Activated CD4-positive, alpha-beta T cell treated with anti-CD3 and anti-CD28 coated beads for 36 hours (primary cell): ENCODE results near the gene SP7. TPM values are rescaled to one million over a fixed set of nuclear protein-coding genes. Genes with fewer than 3 reads are reported as not detected.
"Not testable (repeated sequence)": the region's sequence is repeated elsewhere in the genome, so short reads cannot be mapped to it uniquely, and the experiment has no call there.

ENCODE experiments used
- ATAC-seq: fragments of 200-7000 bp; cut with Tn5 transposase; one replicate; pipeline ENCODE4 v1.10.0; 2021; ENCODE audit warnings: mild to moderate bottlenecking, moderate library complexity
- CTCF ChIA-PET: fragments of 350-600 bp; sonication (Branson Sonifier 250); formaldehyde crosslinking; loops from one replicate; lab custom pipeline; 2021; ENCODE audit warnings: antibody characterized with exemption; lab: Charles Lee
- POLR2A ChIA-PET: fragments of 350-600 bp; sonication (Branson Sonifier 250); formaldehyde crosslinking; loops from one replicate; lab custom pipeline; 2021; ENCODE audit warnings: antibody characterized with exemption, inconsistent platforms; lab: Charles Lee
- DNase-seq: peaks from one replicate; pipeline ENCODE4 v3.0.0-alpha.2; 2020
- H3K27ac Mint-ChIP-seq: one replicate; pipeline ENCODE4 v1.8.0; 2021; ENCODE audit warnings: mixed read lengths
- H3K27me3 Mint-ChIP-seq: one replicate; pipeline ENCODE4 v1.8.0; 2021; ENCODE audit warnings: mixed read lengths
- H3K36me3 Mint-ChIP-seq: one replicate; pipeline ENCODE4 v1.8.0; 2021; ENCODE audit warnings: low read depth, mixed read lengths
- H3K4me1 Mint-ChIP-seq: one replicate; pipeline ENCODE4 v1.8.0; 2021; ENCODE audit warnings: mixed read lengths
- H3K4me3 Mint-ChIP-seq: one replicate; pipeline ENCODE4 v1.8.0; 2021; ENCODE audit warnings: mild to moderate bottlenecking, moderate library complexity, mixed read lengths
- H3K9me3 Mint-ChIP-seq: one replicate; pipeline ENCODE4 v1.8.0; 2021; ENCODE audit warnings: low read depth, mixed read lengths
- intact Hi-C, 2 experiments: fragments of 100-400 bp; cut with DNase I in 1 of 2; cut with micrococcal nuclease in 1 of 2; formaldehyde crosslinking; loops; one replicate each; pipeline versions ENCODE4 v1.14.2 to v1.15.1; 2022 to 2024; cut with DNase I, micrococcal nuclease
- total RNA-seq, 2 experiments: library from RNA; stranded (reverse); gene quantifications; one replicate each; pipeline ENCODE4 v1.2.3, GENCODE V29; 2021

SP7 gene
- total RNA-seq, 2 experiments from 2014 or later, result not detected

DNA sequence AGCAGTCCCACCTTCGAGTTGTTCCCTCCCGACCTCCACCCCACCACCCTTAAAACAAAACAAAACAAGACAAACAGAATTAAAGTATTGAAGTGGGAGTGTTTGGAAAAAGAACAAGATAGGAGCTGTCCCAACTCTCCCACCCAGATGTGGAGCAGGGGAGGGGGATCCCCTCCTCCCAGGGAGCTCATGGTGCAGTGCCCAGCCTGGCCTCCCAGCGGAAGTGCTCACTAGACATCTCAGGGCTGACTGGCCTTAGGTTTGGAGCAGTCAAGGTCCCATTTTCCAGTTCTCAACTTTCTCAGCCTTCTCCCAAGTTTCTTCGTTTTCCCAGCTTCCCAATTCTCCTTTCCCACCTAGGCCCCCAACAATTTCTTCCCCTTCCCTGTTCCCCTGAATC lies 2.9 kb downstream of the SP7 start:
- no peaks in the 10 kb centered on the region for H3K9me3 Mint-ChIP-seq
- intact Hi-C loops, result no loop called here
- ChIA-PET CTCF (interaction anchor here (1.4 to 2.0 kb wide), 3 partner anchors 12 to 48 kb away, joined by 3 to 8 read pairs (median 5); no protein-coding TSS in a partner anchor), POLR2A (interaction anchor here (0.6 kb wide), 1 partner anchor 22 kb away, joined by 3 read pairs; no protein-coding TSS in a partner anchor)
- H3K27ac Mint-ChIP-seq, result no peak overlapping the region
- H3K27me3 Mint-ChIP-seq, result peaks cover 29% of the 10 kb centered on the region
- DNase-seq (no peak), ATAC-seq (no peak)
- no peaks in the 10 kb centered on the region for H3K36me3 Mint-ChIP-seq
- no peak overlapping the region for H3K4me3 Mint-ChIP-seq
- H3K4me1 Mint-ChIP-seq, result peaks cover 7% of the 10 kb centered on the region

DNA sequence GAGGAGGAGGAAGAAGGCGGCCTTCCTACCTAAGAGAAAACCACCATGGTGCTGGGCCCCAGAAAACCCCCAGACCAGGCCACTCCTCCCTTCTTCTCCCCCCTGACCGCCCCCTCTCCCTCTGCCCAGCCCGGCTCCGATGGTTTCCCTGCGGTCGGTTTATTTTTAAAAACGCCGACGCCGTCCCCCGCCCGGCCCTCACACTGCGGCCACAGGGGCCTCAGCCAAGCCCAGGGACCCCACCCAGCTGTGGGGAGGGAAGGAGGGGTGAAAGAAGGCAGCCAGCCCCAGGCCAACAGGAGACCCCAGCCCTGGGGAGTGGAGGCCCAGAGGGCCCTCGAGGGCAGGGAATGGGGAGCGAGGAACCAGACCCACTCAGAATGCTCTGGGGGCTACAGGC lies 3.4 kb downstream of the SP7 start:
- no peak overlapping the region for H3K4me3 Mint-ChIP-seq
- intact Hi-C loops, result no loop called here
- no peak for DNase-seq
- ChIA-PET POLR2A (no interaction called here), CTCF (interaction anchor here (0.6 to 2.0 kb wide), 7 partner anchors 8 to 88 kb away, joined by 3 to 8 read pairs (median 4); partner anchors contain the start of gene AAAS)
- no peaks in the 10 kb centered on the region for H3K36me3 Mint-ChIP-seq
- H3K4me1 Mint-ChIP-seq, result peaks cover 2% of the 10 kb centered on the region
- peaks cover 24% of the 10 kb centered on the region for H3K27me3 Mint-ChIP-seq
- no peak for ATAC-seq
- H3K9me3 Mint-ChIP-seq, result no peaks in the 10 kb centered on the region
- no peak overlapping the region for H3K27ac Mint-ChIP-seq

DNA sequence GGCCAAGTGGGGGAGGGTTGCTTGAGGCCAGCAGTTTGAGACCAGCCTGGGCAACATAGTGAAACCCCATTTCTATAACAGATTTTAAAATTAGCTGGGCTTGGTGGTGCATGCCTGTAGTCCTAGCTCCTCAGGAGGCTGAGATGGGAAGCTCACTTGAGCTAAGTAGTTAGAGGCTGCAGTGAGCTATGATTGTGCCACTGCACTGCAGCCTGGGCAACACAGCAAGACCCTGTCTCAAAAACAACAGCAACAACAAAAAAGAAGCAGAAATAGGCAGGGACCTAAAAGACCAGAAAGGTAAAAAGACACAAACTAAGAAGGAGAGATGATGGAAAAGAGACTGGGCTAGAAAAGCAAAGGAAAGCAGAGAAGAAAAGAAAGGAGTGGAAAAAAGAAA lies 3.8 kb downstream of the SP7 start:
- H3K4me3 Mint-ChIP-seq, H3K9me3 Mint-ChIP-seq, ATAC-seq, H3K27ac Mint-ChIP-seq, DNase-seq, intact Hi-C loops, POLR2A ChIA-PET, H3K36me3 Mint-ChIP-seq, H3K4me1 Mint-ChIP-seq: not testable (repeated sequence)
- CTCF ChIA-PET, result interaction anchor here (0.6 to 1.6 kb wide), 10 partner anchors 9 to 169 kb away, joined by 3 to 8 read pairs (median 4); partner anchors contain the start of genes AAAS and TARBP2
- H3K27me3 Mint-ChIP-seq, result peaks cover 20% of the 10 kb centered on the region

DNA sequence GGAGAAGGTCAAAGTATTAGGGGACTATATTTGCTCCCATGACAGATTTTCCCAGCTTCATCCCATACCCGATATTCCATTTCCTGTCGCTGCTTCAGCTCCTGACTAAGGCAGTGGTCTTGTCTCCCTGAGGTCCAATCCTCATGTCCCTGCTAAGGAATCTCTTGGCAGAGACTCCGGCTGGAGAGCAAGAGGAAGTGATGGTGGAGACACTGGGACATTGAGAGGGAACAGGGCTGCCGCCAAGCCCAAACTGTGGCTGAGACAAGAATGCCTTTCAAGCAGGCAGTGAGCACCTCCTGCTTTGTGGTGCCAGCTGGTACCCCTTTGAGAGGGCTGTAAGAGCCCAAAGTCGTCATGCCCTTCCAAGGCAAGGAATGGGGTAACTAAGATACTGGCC lies 5.5 kb downstream of the SP7 start:
- POLR2A ChIA-PET, result no interaction called here
- no peaks in the 10 kb centered on the region for H3K36me3 Mint-ChIP-seq
- no peak overlapping the region for H3K27ac Mint-ChIP-seq
- H3K4me3 Mint-ChIP-seq, result no peak overlapping the region
- peaks cover 3% of the 10 kb centered on the region for H3K4me1 Mint-ChIP-seq
- H3K9me3 Mint-ChIP-seq, result no peaks in the 10 kb centered on the region
- peaks cover 10% of the 10 kb centered on the region for H3K27me3 Mint-ChIP-seq
- DNase-seq, result no peak
- CTCF ChIA-PET, result interaction anchor here (0.5 to 1.7 kb wide), 5 partner anchors 10 to 250 kb away, joined by 3 to 8 read pairs (median 4); partner anchors contain the start of gene AAAS
- intact Hi-C loops, result no loop called here
- ATAC-seq, result no peak

DNA sequence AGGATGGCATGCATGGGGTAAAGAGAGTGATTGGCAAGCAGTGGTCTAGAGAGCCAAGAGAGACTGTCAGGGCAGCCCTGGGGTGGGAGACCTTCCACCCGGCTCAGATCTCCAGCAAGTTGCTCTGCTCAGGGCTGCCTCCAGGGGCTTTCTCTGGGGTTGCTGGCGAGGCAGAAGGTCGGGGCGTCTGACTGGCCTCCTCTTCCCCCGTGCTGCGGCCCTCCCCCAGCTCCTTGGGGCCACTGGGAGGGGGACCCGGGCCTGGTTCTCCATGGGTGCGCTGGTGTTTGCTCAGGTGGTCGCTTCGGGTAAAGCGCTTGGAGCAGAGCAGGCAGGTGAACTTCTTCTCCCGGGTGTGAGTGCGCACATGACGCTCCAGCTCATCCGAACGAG lies 8.1 kb downstream of the SP7 start:
- no peaks in the 10 kb centered on the region for H3K9me3 Mint-ChIP-seq
- intact Hi-C loops, result loop anchor here in 1 of 2 experiments (10.0 kb wide), 1 partner anchor 113 kb away; no protein-coding TSS in a partner anchor
- H3K4me3 Mint-ChIP-seq, result no peak overlapping the region
- peaks cover 13% of the 10 kb centered on the region for H3K4me1 Mint-ChIP-seq
- H3K36me3 Mint-ChIP-seq, result no peaks in the 10 kb centered on the region
- DNase-seq (peak; percentile 44), ATAC-seq (no peak)
- no peak overlapping the region for H3K27ac Mint-ChIP-seq
- CTCF ChIA-PET, result interaction anchor here (0.7 to 6.5 kb wide), 5 partner anchors 18 to 148 kb away, joined by 3 to 77 read pairs (median 3); partner anchors contain the start of gene PFDN5
- POLR2A ChIA-PET, result no interaction called here
- H3K27me3 Mint-ChIP-seq, result peaks cover 2% of the 10 kb centered on the region

DNA sequence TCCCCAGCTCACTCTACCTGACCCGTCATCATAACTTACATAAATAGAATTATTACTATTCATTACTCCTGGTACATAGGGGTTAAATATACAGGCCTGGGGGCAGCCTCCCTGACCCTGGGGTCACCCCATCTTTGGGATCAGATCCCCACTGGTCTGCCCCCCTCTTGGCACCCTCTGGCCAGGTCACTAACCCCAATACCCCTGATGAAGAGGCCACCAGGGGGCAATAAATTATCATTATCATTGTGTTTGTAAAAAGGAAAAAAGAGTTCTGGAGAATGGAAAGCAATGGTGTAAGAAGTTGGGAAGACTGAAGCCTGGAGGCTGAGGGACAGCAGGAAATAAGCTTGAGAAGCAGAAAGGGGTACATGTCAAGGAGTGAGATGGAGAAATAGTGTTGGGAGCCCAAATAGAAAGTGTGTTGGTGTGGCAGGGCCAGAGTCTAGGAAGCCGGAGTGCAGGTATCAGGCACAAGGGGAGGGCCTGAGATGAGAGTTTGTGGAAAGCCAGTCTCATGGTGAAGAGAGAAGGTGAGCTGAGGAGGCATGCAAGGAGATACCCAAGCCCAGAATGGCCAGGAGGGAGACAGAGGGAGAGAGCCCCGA lies 8.6 kb downstream of the SP7 start:
- CTCF ChIA-PET, result interaction anchor here (0.6 to 6.5 kb wide), 11 partner anchors 18 to 182 kb away, joined by 3 to 77 read pairs (median 3); partner anchors contain the start of gene PFDN5
- POLR2A ChIA-PET, result interaction anchor here (0.9 kb wide), 1 partner anchor 84 kb away, joined by 3 read pairs; no protein-coding TSS in a partner anchor
- ATAC-seq (no peak), DNase-seq (no peak)
- H3K27ac Mint-ChIP-seq, result no peak overlapping the region
- no peak overlapping the region for H3K4me3 Mint-ChIP-seq
- H3K4me1 Mint-ChIP-seq, result peaks cover 16% of the 10 kb centered on the region
- intact Hi-C loops, result loop anchor here in 1 of 2 experiments (10.0 kb wide), 1 partner anchor 113 kb away; no protein-coding TSS in a partner anchor
- H3K27me3 Mint-ChIP-seq, result peaks cover 2% of the 10 kb centered on the region
- H3K9me3 Mint-ChIP-seq, result no peaks in the 10 kb centered on the region
- H3K36me3 Mint-ChIP-seq, result no peaks in the 10 kb centered on the region

DNA sequence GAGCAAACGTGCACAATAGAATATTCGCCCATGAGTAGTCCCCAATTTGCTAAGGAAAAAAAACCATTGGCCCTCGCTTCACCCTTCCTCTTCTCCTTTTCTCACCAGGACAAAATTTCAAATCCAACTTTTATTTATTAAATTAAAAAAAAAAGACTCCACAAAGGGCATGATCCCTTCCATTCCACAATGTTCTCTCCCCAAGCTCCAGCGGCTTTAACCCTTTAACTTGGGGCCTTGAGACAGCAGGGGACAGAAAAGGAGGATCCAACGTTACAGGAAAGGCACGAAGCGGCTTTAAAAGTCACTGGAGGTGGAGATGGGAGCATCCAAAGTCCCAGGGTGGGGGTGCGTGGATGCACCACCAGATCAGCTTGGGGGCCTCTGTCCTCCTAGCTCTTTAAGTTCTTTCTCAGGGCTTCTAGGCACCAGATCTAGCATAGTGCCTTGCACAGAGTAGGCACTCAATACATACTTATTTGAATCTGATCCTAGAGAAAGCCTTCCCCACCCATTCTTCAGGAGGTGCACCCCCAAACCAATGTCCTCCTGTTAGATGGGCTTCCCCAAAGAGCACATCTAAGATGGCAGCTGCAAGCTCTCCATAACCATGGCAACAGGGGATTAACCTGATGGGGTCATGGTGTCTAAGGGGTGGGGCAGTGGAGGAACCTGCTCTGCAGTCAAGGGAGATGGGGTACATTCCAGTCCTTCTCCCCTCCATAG lies 9.5 kb downstream of the SP7 start:
- ATAC-seq (no peak), DNase-seq (no peak)
- CTCF ChIA-PET, result interaction anchor here (0.6 to 6.5 kb wide), 11 partner anchors 14 to 224 kb away, joined by 3 to 77 read pairs (median 3); no protein-coding TSS in a partner anchor
- no peaks in the 10 kb centered on the region for H3K9me3 Mint-ChIP-seq
- peaks cover 21% of the 10 kb centered on the region for H3K4me1 Mint-ChIP-seq
- no peaks in the 10 kb centered on the region for H3K36me3 Mint-ChIP-seq
- H3K27ac Mint-ChIP-seq, result peak overlapping the region; percentile 76
- H3K4me3 Mint-ChIP-seq, result peak overlapping the region; percentile 76
- POLR2A ChIA-PET, result interaction anchor here (0.5 to 0.9 kb wide), 3 partner anchors 29 to 146 kb away, joined by 3 read pairs; partner anchors contain the start of genes CSAD and ZNF740
- intact Hi-C loops, result loop anchor here in 1 of 2 experiments (10.0 kb wide), 1 partner anchor 112 kb away; no protein-coding TSS in a partner anchor
- H3K27me3 Mint-ChIP-seq, result no peaks in the 10 kb centered on the region

DNA sequence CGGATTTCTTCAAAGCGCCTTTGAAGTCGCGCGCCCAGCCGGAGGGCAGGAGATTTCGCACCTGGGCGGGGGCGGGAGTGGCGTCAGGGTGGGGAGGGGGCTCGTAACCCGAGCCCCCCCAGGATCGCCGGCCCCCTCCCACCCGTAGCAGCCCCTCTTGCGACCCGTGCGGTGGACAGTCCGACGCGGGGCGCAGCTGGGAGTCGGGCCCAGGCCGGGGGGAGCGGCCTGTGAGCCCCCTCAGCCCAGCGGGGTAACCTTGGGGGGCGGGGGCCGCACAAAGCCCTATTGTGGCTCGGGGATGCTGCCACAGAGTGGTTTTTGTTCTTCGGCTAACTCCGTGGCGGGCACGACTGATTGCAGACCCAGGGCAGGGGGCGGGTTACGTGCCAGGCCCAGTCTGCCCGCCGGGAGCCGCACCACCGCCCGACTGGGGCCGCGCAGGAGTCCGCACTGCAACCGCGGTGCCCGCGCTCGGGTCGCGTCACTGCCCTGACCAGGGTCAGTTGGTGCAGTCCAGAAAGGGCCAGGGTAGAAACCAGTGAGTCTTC lies 10.6 kb downstream of the SP7 start:
- H3K27me3 Mint-ChIP-seq, result no peaks in the 10 kb centered on the region

DNA sequence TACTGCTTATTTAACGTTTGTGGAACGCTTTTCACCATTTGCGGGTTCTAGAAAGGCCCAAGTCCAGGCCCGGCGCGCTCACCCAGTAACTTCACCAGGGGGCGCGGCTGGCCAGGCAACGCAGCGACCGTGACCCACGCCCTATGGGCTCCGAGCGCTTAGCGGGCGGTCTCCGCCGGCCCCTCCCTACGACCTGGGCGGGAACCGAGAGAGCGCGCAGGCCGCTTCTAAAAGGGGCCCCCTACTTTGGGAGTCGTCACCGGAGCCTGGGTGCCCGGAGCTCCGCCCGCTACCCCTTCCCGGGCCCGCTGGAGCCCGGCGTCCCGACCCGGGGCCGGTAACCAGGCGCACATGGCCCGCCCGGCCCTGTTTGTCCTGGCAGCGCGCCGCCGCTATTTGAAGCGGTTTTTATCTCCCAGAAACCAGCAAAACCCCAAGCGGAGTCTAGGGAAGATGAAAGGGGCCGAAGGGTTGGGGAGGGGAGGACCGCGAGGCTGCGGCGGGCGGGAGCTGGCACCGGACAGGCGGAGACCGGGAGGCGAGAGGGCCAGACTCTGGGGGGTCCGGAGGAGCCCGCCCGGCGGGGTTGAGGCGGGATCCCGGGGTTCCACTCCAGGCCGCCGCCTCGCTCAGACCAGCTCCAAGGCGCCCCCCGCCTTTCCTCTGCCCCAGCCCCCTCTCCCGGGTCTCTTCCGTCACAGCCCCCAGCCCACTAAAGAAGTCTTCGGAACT lies 11.2 kb downstream of the SP7 start:
- intact Hi-C loops, result loop anchor here (1.0 to 10.0 kb wide), 8 partner anchors 20 to 957 kb away; partner anchors contain the start of genes ATF7 (in 1 of the 2), CBX5 (in 1 of the 2) and HNRNPA1 (in 1 of the 2)
- H3K36me3 Mint-ChIP-seq, result peaks cover 5% of the 10 kb centered on the region
- no peaks in the 10 kb centered on the region for H3K9me3 Mint-ChIP-seq
- no peaks in the 10 kb centered on the region for H3K27me3 Mint-ChIP-seq
- DNase-seq, result peak; percentile 95
- H3K4me3 Mint-ChIP-seq, result peak overlapping the region; percentile 76
- peak overlapping the region; percentile 92 for H3K27ac Mint-ChIP-seq
- ChIA-PET POLR2A (interaction anchor here (0.6 to 2.1 kb wide), 5 partner anchors 20 to 237 kb away, joined by 3 to 11 read pairs (median 3); partner anchors contain the start of gene PFDN5), CTCF (interaction anchor here (0.7 to 7.9 kb wide), 12 partner anchors 14 to 186 kb away, joined by 3 to 166 read pairs (median 10); partner anchors contain the start of genes MYG1 and PFDN5)
- peak; percentile 71 for ATAC-seq
- peaks cover 34% of the 10 kb centered on the region for H3K4me1 Mint-ChIP-seq

More for the DNA sequence above, 10.6 kb downstream of the SP7 start:
- ChIA-PET POLR2A (interaction anchor here (0.6 to 2.1 kb wide), 5 partner anchors 20 to 236 kb away, joined by 3 to 11 read pairs (median 3); partner anchors contain the start of gene PFDN5), CTCF (interaction anchor here (0.7 to 7.9 kb wide), 10 partner anchors 20 to 186 kb away, joined by 3 to 166 read pairs (median 22); partner anchors contain the start of genes MYG1 and PFDN5)
- no peaks in the 10 kb centered on the region for H3K9me3 Mint-ChIP-seq
- peak; percentile 61 for DNase-seq
- peaks cover 2% of the 10 kb centered on the region for H3K36me3 Mint-ChIP-seq
- peak overlapping the region; percentile 76 for H3K4me3 Mint-ChIP-seq
- no peak for ATAC-seq
- H3K4me1 Mint-ChIP-seq, result peaks cover 27% of the 10 kb centered on the region
- intact Hi-C loops, result loop anchor here (2.0 to 10.0 kb wide), 3 partner anchors 111 to 301 kb away; partner anchors contain the start of gene ATF7 (in 1 of the 2)
- peak overlapping the region; percentile 76 for H3K27ac Mint-ChIP-seq
